Measurements from ENCODE around the gene C1orf167.

- TF ChIP-seq EZH2 (IDR thresholded peaks at IDR 0.05; ENCODE audit: low read length, unreplicated experiment) (no peak), EZH2phosphoT487 (IDR thresholded peaks at IDR 0.05; ENCODE audit: borderline replicate concordance, low read length) (no peak)
- TF ChIP-seq, protein P1, sequence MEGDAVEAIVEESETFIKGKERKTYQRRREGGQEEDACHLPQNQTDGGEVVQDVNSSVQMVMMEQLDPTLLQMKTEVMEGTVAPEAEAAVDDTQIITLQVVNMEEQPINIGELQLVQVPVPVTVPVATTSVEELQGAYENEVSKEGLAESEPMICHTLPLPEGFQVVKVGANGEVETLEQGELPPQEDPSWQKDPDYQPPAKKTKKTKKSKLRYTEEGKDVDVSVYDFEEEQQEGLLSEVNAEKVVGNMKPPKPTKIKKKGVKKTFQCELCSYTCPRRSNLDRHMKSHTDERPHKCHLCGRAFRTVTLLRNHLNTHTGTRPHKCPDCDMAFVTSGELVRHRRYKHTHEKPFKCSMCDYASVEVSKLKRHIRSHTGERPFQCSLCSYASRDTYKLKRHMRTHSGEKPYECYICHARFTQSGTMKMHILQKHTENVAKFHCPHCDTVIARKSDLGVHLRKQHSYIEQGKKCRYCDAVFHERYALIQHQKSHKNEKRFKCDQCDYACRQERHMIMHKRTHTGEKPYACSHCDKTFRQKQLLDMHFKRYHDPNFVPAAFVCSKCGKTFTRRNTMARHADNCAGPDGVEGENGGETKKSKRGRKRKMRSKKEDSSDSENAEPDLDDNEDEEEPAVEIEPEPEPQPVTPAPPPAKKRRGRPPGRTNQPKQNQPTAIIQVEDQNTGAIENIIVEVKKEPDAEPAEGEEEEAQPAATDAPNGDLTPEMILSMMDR (conservative IDR thresholded peaks at IDR 0.05; ENCODE audit: low read depth, low read length) = no peak
These were observed 40.6 kb downstream of the C1orf167 start for GRCh38 chr1:11802616-11802972.

All from PC-3 (cell line).